HCT116 (cell line): ENCODE data around the gene PIGP. TPM values are rescaled to one million over a fixed set of nuclear protein-coding genes. Genes with fewer than 3 reads are reported as not detected.

Experiments used
- ATAC-seq: fragments of 200-7000 bp; cut with Tn5 transposase; 2 replicates; pipeline ENCODE4 v1.9.1; 2020; ENCODE audit warnings: mild to moderate bottlenecking, moderate library complexity
- BruUV-seq: library from RNA; stranded (reverse); fragments of 400-500 nt; replicated peaks from 2 replicates; lab custom pipeline; 2021; lab: Mats Ljungman, UMichigan
- CTCF ChIA-PET: fragments of 300-600 bp; sonication (Branson Sonifier 250); formaldehyde crosslinking; loops from one replicate; lab custom pipeline; 2021; ENCODE audit warnings: antibody characterized with exemption; lab: Charles Lee
- POLR2A ChIA-PET: fragments of 300-600, 350-600 bp; sonication (Branson Sonifier 250); formaldehyde crosslinking; loops from one replicate; lab custom pipeline; 2021; ENCODE audit warnings: antibody characterized with exemption; lab: Charles Lee
- RAD21 ChIA-PET, 2 experiments: fragments of 300-600 bp; sonication (Branson Sonifier 250); formaldehyde crosslinking; loops; one replicate each; lab custom pipeline; 2023; ENCODE audit warnings: low total read pairs in 2 of 2; ENCODE audit not compliant: uncharacterized antibody in 2 of 2, unreplicated experiment in 2 of 2, low non-redundant PET in 1 of 2; lab: Charles Lee
- DNase-seq: peaks from one replicate; pipeline ENCODE4 v3.0.0-alpha.2; 2010; ENCODE audit warnings: low read depth, low spot score
- H2AFZ ChIP-seq: fragments of 200-600 bp; shearing (Covaris generic), sonication (generic); 2 replicates; pipeline ENCODE4 v1.6.1; 2017; ENCODE audit warnings: low read depth, mixed run types, mixed read lengths, antibody characterized with exemption, low read length; ENCODE audit not compliant: poor library complexity, severe bottlenecking
- H3K27ac ChIP-seq: 2 replicates; pipeline ENCODE4 v1.5.1; 2012; ENCODE audit warnings: low read depth, low read length
- H3K27me3 ChIP-seq: fragments of 200-600 bp; sonication (generic); 2 replicates; pipeline ENCODE4 v1.6.1; 2016; ENCODE audit warnings: mixed run types, low read length, mixed read lengths; ENCODE audit not compliant: insufficient read depth
- H3K36me3 ChIP-seq, 2 experiments: fragments of 200-500 bp in 1 of 2; fragments of 200-600 bp in 1 of 2; sonication (Bioruptor generic) in 1 of 2; sonication (generic) in 1 of 2; 2 replicates each; pipeline versions ENCODE4 v1.5.1 to v1.6.1; 2014 to 2016; ENCODE audit warnings: low read length in 2 of 2, inconsistent platforms in 1 of 2, mixed read lengths in 1 of 2, mixed run types in 1 of 2; ENCODE audit not compliant: insufficient read depth in 2 of 2, control insufficient read depth in 1 of 2
- H3K4me1 ChIP-seq, 2 experiments: fragments of 200-600 bp in 1 of 2; sonication (generic) in 1 of 2; 2 replicates each; pipeline versions ENCODE4 v1.5.1 to v1.6.1; 2012 to 2017; ENCODE audit warnings: low read length in 2 of 2, inconsistent platforms in 1 of 2, mild to moderate bottlenecking in 1 of 2, mixed read lengths in 1 of 2, mixed run types in 1 of 2, moderate library complexity in 1 of 2; ENCODE audit not compliant: insufficient read depth in 2 of 2, control insufficient read depth in 1 of 2
- H3K4me2 ChIP-seq: fragments of 200-600 bp; sonication (generic); 2 replicates; pipeline ENCODE4 v1.6.1; 2017; ENCODE audit warnings: mixed run types, low read length, mixed read lengths
- H3K4me3 ChIP-seq, 2 experiments: fragments of 200-600 bp in 1 of 2; sonication (generic) in 1 of 2; replicated peaks in 1 of 2; 2 replicates each; pipeline ENCODE4 v1.5.1; 2011 to 2016; ENCODE audit warnings: low read length in 2 of 2, control low read depth in 1 of 2, low read depth in 1 of 2, mild to moderate bottlenecking in 1 of 2, mixed read lengths in 1 of 2, mixed run types in 1 of 2
- H3K79me2 ChIP-seq: fragments of 200-600 bp; sonication (generic); 2 replicates; pipeline ENCODE4 v1.6.1; 2017; ENCODE audit warnings: mild to moderate bottlenecking, mixed run types, low read length, moderate library complexity, mixed read lengths; ENCODE audit not compliant: insufficient read depth
- H3K9ac ChIP-seq: fragments of 200-600 bp; sonication (generic); 2 replicates; pipeline ENCODE4 v1.6.1; 2016; ENCODE audit warnings: low read length, mixed read lengths
- H3K9me2 ChIP-seq: fragments of 200-600 bp; sonication (generic), shearing (Covaris generic); 2 replicates; pipeline ENCODE4 v1.6.1; 2017; ENCODE audit warnings: mixed run types, mild to moderate bottlenecking, moderate library complexity; ENCODE audit not compliant: insufficient read depth
- H3K9me3 ChIP-seq, 2 experiments: fragments of 200-500 bp in 1 of 2; fragments of 200-600 bp in 1 of 2; sonication (Bioruptor generic) in 1 of 2; sonication (generic) in 1 of 2; 2 replicates each; pipeline ENCODE4 v1.6.1; 2014 to 2017; ENCODE audit warnings: low read length in 2 of 2, mixed read lengths in 2 of 2, inconsistent platforms in 1 of 2, low read depth in 1 of 2, mild to moderate bottlenecking in 1 of 2, mixed run types in 1 of 2, moderate library complexity in 1 of 2; ENCODE audit not compliant: control insufficient read depth in 1 of 2, insufficient read depth in 1 of 2
- H4K20me1 ChIP-seq: fragments of 200-600 bp; sonication (generic), shearing (Covaris generic); 2 replicates; pipeline ENCODE4 v1.6.1; 2017; ENCODE audit warnings: mixed run types, mild to moderate bottlenecking, moderate library complexity; ENCODE audit not compliant: insufficient read depth
- CBX3 ChIP-seq: IDR thresholded peaks from 2 replicates; pipeline ENCODE4 v1.6.1; 2012; ENCODE audit warnings: low read depth
- CTCF ChIP-seq, 3 experiments: fragments of 200-600 bp in 1 of 3; sonication (generic) in 1 of 3; IDR thresholded peaks in 2 of 3; conservative IDR thresholded peaks in 1 of 3; 2 replicates each; pipeline ENCODE4 v1.5.1; 2012 to 2017; ENCODE audit warnings: low read depth in 2 of 3, low read length in 2 of 3, antibody characterized with exemption in 1 of 3, borderline replicate concordance in 1 of 3, control low read depth in 1 of 3, mild to moderate bottlenecking in 1 of 3, mixed read lengths in 1 of 3, mixed run types in 1 of 3, moderate library complexity in 1 of 3; ENCODE audit not compliant: insufficient read depth in 1 of 3
- EGR1 ChIP-seq: IDR thresholded peaks from 2 replicates; pipeline ENCODE4 v1.6.1; 2012; ENCODE audit warnings: low read depth
- ELF1 ChIP-seq: IDR thresholded peaks from 2 replicates; pipeline ENCODE4 v1.6.1; 2012; ENCODE audit warnings: low read depth, borderline replicate concordance
- EZH2 ChIP-seq: fragments of 200-600 bp; sonication (generic); IDR thresholded peaks from 2 replicates; pipeline ENCODE4 v1.6.1; 2017; ENCODE audit warnings: antibody characterized with exemption, mixed run types
- FOSL1 ChIP-seq: IDR thresholded peaks from 2 replicates; pipeline ENCODE4 v1.6.1; 2012; ENCODE audit warnings: low read depth
- JUND ChIP-seq: IDR thresholded peaks from 2 replicates; pipeline ENCODE4 v1.6.1; 2012
- MAX ChIP-seq: IDR thresholded peaks from 2 replicates; pipeline ENCODE4 v1.6.1; 2012
- POLR2A ChIP-seq: IDR thresholded peaks from 2 replicates; pipeline ENCODE4 v1.7.0; 2011; ENCODE audit warnings: borderline replicate concordance; ENCODE audit not compliant: insufficient read depth, insufficient read length; ENCODE audit errors: extremely low read depth
- POLR2AphosphoS5 ChIP-seq: IDR thresholded peaks from 2 replicates; pipeline ENCODE4 v1.6.1; 2011; ENCODE audit warnings: mild to moderate bottlenecking, low read depth, low read length, moderate library complexity
- REST ChIP-seq: IDR thresholded peaks from 2 replicates; pipeline ENCODE4 v1.6.1; 2012; ENCODE audit warnings: low read depth
- SIN3A ChIP-seq: IDR thresholded peaks from 2 replicates; pipeline ENCODE4 v1.6.1; 2012; ENCODE audit warnings: low read depth
- SP1 ChIP-seq: IDR thresholded peaks from 2 replicates; pipeline ENCODE4 v1.6.1; 2012; ENCODE audit warnings: low read depth
- SRF ChIP-seq: IDR thresholded peaks from 2 replicates; pipeline ENCODE4 v1.6.1; 2012; ENCODE audit warnings: low read depth
- TCF7L2 ChIP-seq: IDR thresholded peaks from 2 replicates; pipeline ENCODE4 v1.7.0; 2011; ENCODE audit warnings: borderline replicate concordance, inconsistent platforms; ENCODE audit not compliant: insufficient read depth, insufficient read length; ENCODE audit errors: extremely low read depth
- YY1 ChIP-seq: IDR thresholded peaks from 2 replicates; pipeline ENCODE4 v1.6.1; 2011; ENCODE audit warnings: low read length, low read depth, moderate library complexity, mild to moderate bottlenecking; ENCODE audit not compliant: insufficient replicate concordance; ENCODE audit errors: extremely low read depth
- ZFX ChIP-seq: fragments of 450-650 bp; IDR thresholded peaks from 2 replicates; pipeline ENCODE4 v1.6.1; 2017
- intact Hi-C: fragments of 100-400 bp; cut with micrococcal nuclease; formaldehyde crosslinking; loops from 2 replicates; pipeline ENCODE4 v1.10.0; 2022
- total RNA-seq: library from RNA; stranded (reverse); gene quantifications from one replicate; pipeline ENCODE4 v1.2.1, GENCODE V29; 2021; ENCODE audit not compliant: unreplicated experiment
- TF ChIP-seq, protein P1 (sequence below): IDR thresholded peaks from 2 replicates; pipeline ENCODE4 v1.6.1; 2012
- TF ChIP-seq, protein P2 (sequence below): IDR thresholded peaks from 2 replicates; pipeline ENCODE4 v1.6.1; 2011; ENCODE audit warnings: mild to moderate bottlenecking, low read length, moderate library complexity; ENCODE audit not compliant: insufficient replicate concordance; ENCODE audit errors: extremely low read depth

PIGP gene
- total RNA-seq, 1 experiment from 2014 or later = 23.5 TPM

DNA sequence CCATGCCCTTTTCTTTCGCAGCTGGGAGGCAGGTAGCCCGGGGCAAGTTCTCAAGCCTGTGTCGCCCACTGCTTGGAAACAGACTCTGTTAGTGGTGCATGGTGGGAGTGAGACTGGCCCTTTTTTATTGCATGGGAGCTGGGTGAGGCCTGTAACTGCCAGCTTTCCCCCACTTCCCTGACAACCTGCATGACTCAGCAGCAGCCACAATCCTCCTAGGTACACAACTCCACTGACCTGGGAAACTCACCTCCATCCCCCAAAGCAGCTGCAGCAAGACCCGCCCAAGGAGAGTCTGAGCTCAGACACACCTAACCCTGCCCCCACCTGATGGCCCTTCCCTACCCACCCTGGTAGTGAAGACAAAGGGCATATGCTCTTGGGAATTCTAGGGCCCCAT, 25.8 kb downstream of the PIGP start:
- BruUV-seq = no TSS peak
- H3K4me3 ChIP-seq = no peak overlapping the region
- DNase-seq (no peak), ATAC-seq (peak; percentile 44; the same call in 1 of the 2 replicates)
- H3K4me2 ChIP-seq = peak overlapping the region; percentile 23; the same call in 1 of the 2 replicates
- H3K79me2 ChIP-seq = no peaks in the 10 kb centered on the region
- H4K20me1 ChIP-seq = no peaks in the 10 kb centered on the region
- ChIA-PET RAD21 (no interaction called here), POLR2A (no interaction called here), CTCF (no interaction called here)
- no peaks in the 10 kb centered on the region for H3K9me3 ChIP-seq
- peaks cover 5 to 13% of the 10 kb centered on the region in 2 experiments for H3K4me1 ChIP-seq
- intact Hi-C loops = no loop called here
- peak overlapping the region; percentile 32 for H2AFZ ChIP-seq
- H3K9me2 ChIP-seq = no peaks in the 10 kb centered on the region
- no peak overlapping the region for H3K9ac ChIP-seq
- no peak for TF ChIP-seq TCF7L2
- TF ChIP-seq ZFX = no peak
- no peak for TF ChIP-seq SIN3A
- TF ChIP-seq, protein P1, sequence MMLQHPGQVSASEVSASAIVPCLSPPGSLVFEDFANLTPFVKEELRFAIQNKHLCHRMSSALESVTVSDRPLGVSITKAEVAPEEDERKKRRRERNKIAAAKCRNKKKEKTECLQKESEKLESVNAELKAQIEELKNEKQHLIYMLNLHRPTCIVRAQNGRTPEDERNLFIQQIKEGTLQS = no peak
- no peak for TF ChIP-seq POLR2AphosphoS5
- no peak for TF ChIP-seq REST
- no peak for TF ChIP-seq YY1
- TF ChIP-seq POLR2A = no peak
- TF ChIP-seq EGR1 = no peak
- no peak for TF ChIP-seq SP1
- TF ChIP-seq FOSL1 = no peak
- TF ChIP-seq SRF = no peak
- no peak for TF ChIP-seq CTCF (IDR thresholded peaks at IDR 0.05 in 2 of 3, conservative IDR thresholded peaks at IDR 0.05 in 1 of 3; ENCODE audit: borderline replicate concordance in 1 of 3, insufficient read depth in 1 of 3, low read depth in 2 of 3, low read length in 2 of 3)
- no peak for TF ChIP-seq EZH2
- TF ChIP-seq, protein P2, sequence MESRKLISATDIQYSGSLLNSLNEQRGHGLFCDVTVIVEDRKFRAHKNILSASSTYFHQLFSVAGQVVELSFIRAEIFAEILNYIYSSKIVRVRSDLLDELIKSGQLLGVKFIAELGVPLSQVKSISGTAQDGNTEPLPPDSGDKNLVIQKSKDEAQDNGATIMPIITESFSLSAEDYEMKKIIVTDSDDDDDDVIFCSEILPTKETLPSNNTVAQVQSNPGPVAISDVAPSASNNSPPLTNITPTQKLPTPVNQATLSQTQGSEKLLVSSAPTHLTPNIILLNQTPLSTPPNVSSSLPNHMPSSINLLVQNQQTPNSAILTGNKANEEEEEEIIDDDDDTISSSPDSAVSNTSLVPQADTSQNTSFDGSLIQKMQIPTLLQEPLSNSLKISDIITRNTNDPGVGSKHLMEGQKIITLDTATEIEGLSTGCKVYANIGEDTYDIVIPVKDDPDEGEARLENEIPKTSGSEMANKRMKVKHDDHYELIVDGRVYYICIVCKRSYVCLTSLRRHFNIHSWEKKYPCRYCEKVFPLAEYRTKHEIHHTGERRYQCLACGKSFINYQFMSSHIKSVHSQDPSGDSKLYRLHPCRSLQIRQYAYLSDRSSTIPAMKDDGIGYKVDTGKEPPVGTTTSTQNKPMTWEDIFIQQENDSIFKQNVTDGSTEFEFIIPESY = no peak
- no peak for TF ChIP-seq JUND
- TF ChIP-seq CBX3 = no peak
- TF ChIP-seq MAX = no peak
- TF ChIP-seq ELF1 = no peak
- H3K27me3 ChIP-seq = no peaks in the 10 kb centered on the region
- H3K27ac ChIP-seq = no peak overlapping the region
- H3K36me3 ChIP-seq = no peaks in the 10 kb centered on the region
